Measurements from ENCODE around the gene QSOX2.

GRCh38 chr9:136216541-136217244 lies 28.9 kb downstream of the QSOX2 start:
- TF ChIP-seq GATA2 (IDR thresholded peaks at IDR 0.05; ENCODE audit: low read depth, low read length) (no peak), GATA3 (IDR thresholded peaks at IDR 0.05; ENCODE audit: low read depth, low read length) (no peak)
